Endothelial cell of umbilical vein (primary cell): ENCODE measurements around the gene BSDC1. TPM values are rescaled to one million over a fixed set of nuclear protein-coding genes. Genes with fewer than 3 reads are reported as not detected.

Experiments used
- BruUV-seq: library from RNA; stranded (reverse); fragments of 400-500 nt; replicated peaks from 2 replicates; lab custom pipeline; 2021; lab: Mats Ljungman, UMichigan
- CTCF ChIA-PET: fragments of 300-600, 350-600 bp; sonication (Branson Sonifier 250); formaldehyde crosslinking; loops from one replicate; lab custom pipeline; 2021; ENCODE audit warnings: antibody characterized with exemption, inconsistent platforms; lab: Charles Lee
- POLR2A ChIA-PET: fragments of 300-600, 350-600 bp; sonication (Branson Sonifier 250); formaldehyde crosslinking; loops from one replicate; lab custom pipeline; 2021; ENCODE audit warnings: antibody characterized with exemption, inconsistent platforms; lab: Charles Lee
- DNase-seq: peaks from one replicate; pipeline ENCODE4 v3.0.0-alpha.2; 2011; ENCODE audit warnings: low read depth, low spot score
- FAIRE-seq: peaks from 2 replicates; lab custom pipeline; 2011; peaks lifted over from hg19 to GRCh38; lab: Jason Lieb, UNC
- H2AFZ ChIP-seq: 2 replicates; pipeline ENCODE4 v1.6.0; 2012; ENCODE audit warnings: low read depth, low read length, control low read depth, inconsistent platforms
- H3K27ac ChIP-seq: 2 replicates; pipeline ENCODE4 v1.5.1; 2011; ENCODE audit warnings: low read depth, mild to moderate bottlenecking, control low read depth, low read length, moderate library complexity; ENCODE audit not compliant: insufficient read depth
- H3K27me3 ChIP-seq, 2 experiments: 2 replicates each; pipeline versions ENCODE4 v1.6.0 to v1.6.1; 2011; ENCODE audit warnings: low read length in 2 of 2, mixed read lengths in 1 of 2; ENCODE audit not compliant: control insufficient read depth in 2 of 2, insufficient read depth in 2 of 2
- H3K36me3 ChIP-seq, 2 experiments: 2 replicates in 1 of 2; 3 replicates in 1 of 2; pipeline ENCODE4 v1.5.1; 2011; ENCODE audit warnings: low read length in 2 of 2, mild to moderate bottlenecking in 1 of 2, moderate library complexity in 1 of 2; ENCODE audit not compliant: control insufficient read depth in 2 of 2, insufficient read depth in 2 of 2; ENCODE audit errors: extremely low read depth in 1 of 2
- H3K4me1 ChIP-seq: 3 replicates; pipeline ENCODE4 v1.5.1; 2011; ENCODE audit warnings: mild to moderate bottlenecking, low read length; ENCODE audit not compliant: control insufficient read depth, insufficient read depth; ENCODE audit errors: extremely low read depth
- H3K4me2 ChIP-seq: 2 replicates; pipeline ENCODE4 v1.6.1; 2011; ENCODE audit warnings: low read length, control low read depth, mixed read lengths; ENCODE audit not compliant: insufficient read depth
- H3K4me3 ChIP-seq, 3 experiments: fragments of 200-600 bp in 1 of 3; sonication (generic), shearing (Covaris generic) in 1 of 3; replicated peaks in 1 of 3; 2 replicates each; pipeline ENCODE4 v1.5.1; 2011 to 2016; ENCODE audit warnings: control low read depth in 3 of 3, low read length in 3 of 3, mild to moderate bottlenecking in 2 of 3, inconsistent platforms in 1 of 3, low read depth in 1 of 3, moderate library complexity in 1 of 3; ENCODE audit not compliant: insufficient read depth in 1 of 3
- H3K79me2 ChIP-seq: 2 replicates; pipeline ENCODE4 v1.6.0; 2012; ENCODE audit warnings: low read length, inconsistent platforms; ENCODE audit not compliant: control insufficient read depth, insufficient read depth
- H3K9ac ChIP-seq: replicated peaks from 2 replicates; pipeline ENCODE3; 2011; ENCODE audit warnings: low read length, control low read depth; ENCODE audit not compliant: insufficient read depth; ENCODE audit errors: extremely low read depth
- H3K9me1 ChIP-seq: replicated peaks from 3 replicates; pipeline ENCODE4 v1.6.0; 2011; ENCODE audit warnings: mild to moderate bottlenecking, low read length; ENCODE audit not compliant: control insufficient read depth, insufficient read depth; ENCODE audit errors: extremely low read depth
- H3K9me3 ChIP-seq: replicated peaks from 2 replicates; pipeline ENCODE4 v1.5.1; 2012; ENCODE audit warnings: low read length, inconsistent platforms; ENCODE audit not compliant: control insufficient read depth, insufficient read depth
- H4K20me1 ChIP-seq: replicated peaks from 2 replicates; pipeline ENCODE3; 2011; ENCODE audit warnings: mild to moderate bottlenecking, low read length; ENCODE audit not compliant: control insufficient read depth, insufficient read depth; ENCODE audit errors: extremely low read depth
- CTCF ChIP-seq, 2 donors: IDR thresholded peaks; 1 replicate in 1 of 2; 2 replicates in 1 of 2; pipeline ENCODE4 v1.5.1; 2011; ENCODE audit warnings: low read length in 2 of 2, mild to moderate bottlenecking in 2 of 2, moderate library complexity in 2 of 2, control low read depth in 1 of 2, inconsistent platforms in 1 of 2, low read depth in 1 of 2; ENCODE audit not compliant: insufficient read depth in 1 of 2; ENCODE audit errors: extremely low read depth in 1 of 2
- EZH2 ChIP-seq: IDR thresholded peaks from 2 replicates; pipeline ENCODE4 v1.6.1; 2012; ENCODE audit warnings: borderline replicate concordance, low read depth, mild to moderate bottlenecking, moderate library complexity, low read length, inconsistent platforms; ENCODE audit not compliant: severe bottlenecking
- FOS ChIP-seq: IDR thresholded peaks from 2 replicates; pipeline ENCODE4 v1.6.1; 2011; ENCODE audit warnings: mild to moderate bottlenecking, low read length, moderate library complexity, borderline replicate concordance; ENCODE audit not compliant: insufficient read depth
- GATA2 ChIP-seq: IDR thresholded peaks from 2 replicates; pipeline ENCODE4 v1.7.0; 2011; ENCODE audit warnings: low read depth, mild to moderate bottlenecking, moderate library complexity, mixed read lengths, low read length; ENCODE audit not compliant: insufficient read length, insufficient read depth
- MAX ChIP-seq: IDR thresholded peaks from 2 replicates; pipeline ENCODE4 v1.6.1; 2011; ENCODE audit not compliant: insufficient read depth, insufficient read length
- MYC ChIP-seq: IDR thresholded peaks from one replicate; pipeline ENCODE4 v1.6.1; 2011; ENCODE audit warnings: mild to moderate bottlenecking, low read depth, low read length
- POLR2AphosphoS5 ChIP-seq: IDR thresholded peaks from 2 replicates; pipeline ENCODE4 v1.6.1; 2012; ENCODE audit warnings: low read depth, mild to moderate bottlenecking, control low read depth, low read length, moderate library complexity; ENCODE audit not compliant: insufficient read depth
- dilution Hi-C: fragments of 300-500 bp; cut with MboI; formaldehyde crosslinking; loops from one replicate; pipeline ENCODE4 v1.15.0; 2019; ENCODE audit warnings: low sequenced_read_pairs; ENCODE audit not compliant: extremely low pct_ligation_motif_present
- intact Hi-C: fragments of 100-400 bp; cut with micrococcal nuclease; formaldehyde crosslinking; loops from one replicate; pipeline ENCODE4 v1.10.0; 2022
- polyA plus RNA-seq, 4 experiments: library from polyadenylated mRNA; depleted of rRNA in 3 of 4; stranded (reverse) in 3 of 4; unstranded in 1 of 4; fragments of >200 nt; gene quantifications; 2 replicates each; pipeline versions ENCODE4 v1.2.1 to v1.2.3, GENCODE V29; 2011 to 2012; ENCODE audit warnings: missing spikeins in 1 of 4
- total RNA-seq: library from RNA; stranded (reverse); gene quantifications from 2 replicates; pipeline ENCODE4 v1.2.3, GENCODE V29; 2021

The BSDC1 gene
- total and polyA plus RNA-seq, 2 donors (not counting 3 experiments of a cell fraction or from before 2014, with no cell fraction given): 44.3 to 64.6 TPM

GRCh38 chr1:32339363-32339978, 54.8 kb downstream of the BSDC1 start:
- Histone ChIP-seq H3K27ac (no peak overlapping the region), H2AFZ (no peak overlapping the region), H3K4me2 (no peak overlapping the region), H3K9ac (no peak overlapping the region), H4K20me1 (no peaks in the 10 kb centered on the region), H3K4me3 (no peak overlapping the region), H3K9me1 (no peaks in the 10 kb centered on the region), H3K36me3 (peaks cover 0 to 2% of the 10 kb centered on the region in 2 experiments), H3K4me1 (peaks cover 4% of the 10 kb centered on the region), H3K27me3 (no peaks in the 10 kb centered on the region), H3K9me3 (no peaks in the 10 kb centered on the region), H3K79me2 (peaks cover 10% of the 10 kb centered on the region)
- FAIRE-seq: no peak
- no peak for DNase-seq
- TF ChIP-seq EZH2 (no peak), CTCF (IDR thresholded peaks at IDR 0.05; ENCODE audit: extremely low read depth in 1 of 2, insufficient read depth in 1 of 2, low read depth in 1 of 2, low read length in 2 of 2) (no peak), GATA2 (no peak), MYC (no peak)
- no TSS peak for BruUV-seq
- CTCF ChIA-PET: no interaction called here
- POLR2A ChIA-PET: no interaction called here
- intact Hi-C loops: loop anchor here (5.0 kb wide), 1 partner anchor 117 kb away; the partner anchor contains the start of genes EIF3I and TMEM234
- dilution Hi-C loops: no loop called here

- Histone ChIP-seq H4K20me1 (no peaks in the 10 kb centered on the region), H3K4me3 (no peak overlapping the region), H3K4me1 (peaks cover 11% of the 10 kb centered on the region), H3K9ac (no peak overlapping the region), H3K27ac (no peak overlapping the region), H3K79me2 (peaks cover 17% of the 10 kb centered on the region), H2AFZ (no peak overlapping the region), H3K9me3 (no peaks in the 10 kb centered on the region), H3K4me2 (no peak overlapping the region), H3K36me3 (peaks cover 0 to 5% of the 10 kb centered on the region in 2 experiments), H3K9me1 (no peaks in the 10 kb centered on the region), H3K27me3 (no peaks in the 10 kb centered on the region)
- ChIA-PET CTCF (no interaction called here), POLR2A (no interaction called here)
- no peak for DNase-seq
- no TSS peak for BruUV-seq
- dilution Hi-C loops (no loop called here), intact Hi-C loops (loop anchor here (5.0 kb wide), 1 partner anchor 116 kb away; the partner anchor contains the start of genes EIF3I and TMEM234)
- no peak for TF ChIP-seq FOS
- no peak for TF ChIP-seq POLR2AphosphoS5
- TF ChIP-seq MYC: no peak
- TF ChIP-seq MAX: no peak
- no peak for TF ChIP-seq CTCF (IDR thresholded peaks at IDR 0.05; ENCODE audit: extremely low read depth in 1 of 2, insufficient read depth in 1 of 2, low read depth in 1 of 2, low read length in 2 of 2)
- FAIRE-seq: no peak
Observed at GRCh38 chr1:32338637-32339145, 55.5 kb downstream of the BSDC1 start.
